ENCODE results near the gene CD4.

GRCh38 chr12:6769666-6770065 is 19.7 kb upstream of the CD4 start:
- TF ChIP-seq CTCF (IDR thresholded peaks at IDR 0.05 in 2 of 3, conservative IDR thresholded peaks at IDR 0.05 in 1 of 3; ENCODE audit: borderline replicate concordance in 1 of 3, insufficient read depth in 1 of 3, low read depth in 2 of 3, low read length in 2 of 3): no peak
- no peak for TF ChIP-seq YY1 (IDR thresholded peaks at IDR 0.05; ENCODE audit: extremely low read depth, insufficient replicate concordance, low read depth, low read length)
- no peak for TF ChIP-seq FOSL1 (IDR thresholded peaks at IDR 0.05; ENCODE audit: low read depth)
- no peak for TF ChIP-seq POLR2A (IDR thresholded peaks at IDR 0.05; ENCODE audit: borderline replicate concordance, extremely low read depth, insufficient read depth, insufficient read length)
- TF ChIP-seq EZH2phosphoT487 (IDR thresholded peaks at IDR 0.05; ENCODE audit: borderline replicate concordance): no peak
- TF ChIP-seq EZH2 (IDR thresholded peaks at IDR 0.05): no peak
- no peak for TF ChIP-seq MAX (IDR thresholded peaks at IDR 0.05)
- TF ChIP-seq REST (IDR thresholded peaks at IDR 0.05; ENCODE audit: low read depth): no peak
- no peak for TF ChIP-seq ZBTB33 (IDR thresholded peaks at IDR 0.05; ENCODE audit: extremely low read depth, insufficient replicate concordance, low read length)
- TF ChIP-seq ELF1 (IDR thresholded peaks at IDR 0.05; ENCODE audit: borderline replicate concordance, low read depth): no peak
- no peak for TF ChIP-seq EGR1 (IDR thresholded peaks at IDR 0.05; ENCODE audit: low read depth)
